Measurements from ENCODE around the gene DENND2C. TPM values are rescaled to one million over a fixed set of nuclear protein-coding genes. Genes with fewer than 3 reads are reported as not detected.

DENND2C gene
- total and polyA plus RNA-seq, 4 donors: 1.3 to 5.6 (median 3.4) TPM

GRCh38 chr1:114561333-114561732, 108.5 kb downstream of the DENND2C start:
- no peak overlapping the region for H3K27ac ChIP-seq (ENCODE audit: low read depth in 1 of 2, low read length in 2 of 2)

DNA sequence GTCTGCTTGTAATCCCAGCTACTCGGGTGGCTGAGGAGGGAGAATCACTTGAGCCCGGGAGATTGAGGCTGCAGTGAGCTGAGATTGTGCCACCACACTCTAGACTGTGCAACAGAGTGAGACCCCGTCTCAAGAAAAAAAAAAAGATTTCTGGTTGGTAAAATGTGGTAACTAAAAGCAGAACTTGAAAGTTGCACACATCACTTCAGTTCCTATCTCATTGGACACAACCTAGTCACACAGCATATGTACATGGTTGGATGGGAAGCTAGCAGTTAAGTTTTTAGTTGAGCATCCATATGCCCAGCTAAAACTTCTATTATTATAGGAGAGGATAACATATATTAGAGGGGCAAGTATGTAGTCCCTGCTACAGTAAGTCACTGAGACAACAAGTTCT, 110.5 kb downstream of the DENND2C start:
- 89% methylated on average over 3 of the region's 3 CpGs for WGBS
- no peak for TF ChIP-seq CTCF (IDR thresholded peaks at IDR 0.05; ENCODE audit: low read depth, low read length, missing input control)
- TF ChIP-seq NR2F2 (IDR thresholded peaks at IDR 0.05): no peak
- no peak for TF ChIP-seq HNF4G (IDR thresholded peaks at IDR 0.05)
- no peak for TF ChIP-seq JUND (IDR thresholded peaks at IDR 0.05)
- no peak for TF ChIP-seq FOXA2 (IDR thresholded peaks at IDR 0.05)
- TF ChIP-seq FOXA1 (IDR thresholded peaks at IDR 0.05): no peak
- TF ChIP-seq, protein P1, sequence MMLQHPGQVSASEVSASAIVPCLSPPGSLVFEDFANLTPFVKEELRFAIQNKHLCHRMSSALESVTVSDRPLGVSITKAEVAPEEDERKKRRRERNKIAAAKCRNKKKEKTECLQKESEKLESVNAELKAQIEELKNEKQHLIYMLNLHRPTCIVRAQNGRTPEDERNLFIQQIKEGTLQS (IDR thresholded peaks at IDR 0.05): no peak
- TF ChIP-seq GABPA (IDR thresholded peaks at IDR 0.05 in 1 of 2, conservative IDR thresholded peaks at IDR 0.05 in 1 of 2): no peak
- TF ChIP-seq ZBTB33 (IDR thresholded peaks at IDR 0.05): no peak
- TF ChIP-seq, protein P2, sequence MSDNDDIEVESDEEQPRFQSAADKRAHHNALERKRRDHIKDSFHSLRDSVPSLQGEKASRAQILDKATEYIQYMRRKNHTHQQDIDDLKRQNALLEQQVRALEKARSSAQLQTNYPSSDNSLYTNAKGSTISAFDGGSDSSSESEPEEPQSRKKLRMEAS (IDR thresholded peaks at IDR 0.05): no peak
- no peak for TF ChIP-seq RAD21 (IDR thresholded peaks at IDR 0.05)
- no peak for TF ChIP-seq YY1 (IDR thresholded peaks at IDR 0.05)
- TF ChIP-seq SP1 (IDR thresholded peaks at IDR 0.05): no peak

More at GRCh38 chr1:114561333-114561732, 108.5 kb downstream of the DENND2C start:
- no peaks in the 10 kb centered on the region for H3K27me3 ChIP-seq (ENCODE audit: control insufficient read depth in 4 of 4, insufficient read depth in 4 of 4, low read length in 3 of 4)
- no peak for DNase-seq (ENCODE audit: low spot score)
- H3K9ac ChIP-seq (ENCODE audit: low read depth in 1 of 2, low read length in 2 of 2): no peak overlapping the region
- peaks cover 0 to 1% (median 0%) of the 10 kb centered on the region in 4 donors for H3K4me1 ChIP-seq (ENCODE audit: control insufficient read depth in 4 of 4, insufficient read depth in 4 of 4, low read length in 3 of 4)
- 94% methylated on average over 1 of the region's 1 CpG for WGBS
- peaks cover 0 to 11% (median 8%) of the 10 kb centered on the region in 4 donors for H3K36me3 ChIP-seq (ENCODE audit: control insufficient read depth in 4 of 4, insufficient read depth in 3 of 4, low read depth in 1 of 4, low read length in 3 of 4)
- H3K9me3 ChIP-seq (ENCODE audit: control insufficient read depth in 4 of 4, low read length in 3 of 4): no peaks in the 10 kb centered on the region
- no peak overlapping the region for H3K4me3 ChIP-seq (ENCODE audit: low read depth in 1 of 3, low read length in 3 of 3)
- TF ChIP-seq NR2F2 (IDR thresholded peaks at IDR 0.05) (no peak), FOXA1 (IDR thresholded peaks at IDR 0.05) (no peak), HNF4G (IDR thresholded peaks at IDR 0.05) (no peak), SP1 (IDR thresholded peaks at IDR 0.05) (no peak), YY1 (IDR thresholded peaks at IDR 0.05) (no peak), FOXA2 (IDR thresholded peaks at IDR 0.05) (no peak), ZBTB33 (IDR thresholded peaks at IDR 0.05) (no peak), HNF4A (conservative IDR thresholded peaks at IDR 0.05) (no peak), RXRA (IDR thresholded peaks at IDR 0.05) (no peak), RAD21 (IDR thresholded peaks at IDR 0.05) (no peak), JUND (IDR thresholded peaks at IDR 0.05) (no peak), EGR1 (IDR thresholded peaks at IDR 0.05; ENCODE audit: low read depth in 2 of 2) (no peak), TAF1 (conservative IDR thresholded peaks at IDR 0.05) (no peak)
- TF ChIP-seq, protein P1 (IDR thresholded peaks at IDR 0.05): no peak
- TF ChIP-seq, protein P3, sequence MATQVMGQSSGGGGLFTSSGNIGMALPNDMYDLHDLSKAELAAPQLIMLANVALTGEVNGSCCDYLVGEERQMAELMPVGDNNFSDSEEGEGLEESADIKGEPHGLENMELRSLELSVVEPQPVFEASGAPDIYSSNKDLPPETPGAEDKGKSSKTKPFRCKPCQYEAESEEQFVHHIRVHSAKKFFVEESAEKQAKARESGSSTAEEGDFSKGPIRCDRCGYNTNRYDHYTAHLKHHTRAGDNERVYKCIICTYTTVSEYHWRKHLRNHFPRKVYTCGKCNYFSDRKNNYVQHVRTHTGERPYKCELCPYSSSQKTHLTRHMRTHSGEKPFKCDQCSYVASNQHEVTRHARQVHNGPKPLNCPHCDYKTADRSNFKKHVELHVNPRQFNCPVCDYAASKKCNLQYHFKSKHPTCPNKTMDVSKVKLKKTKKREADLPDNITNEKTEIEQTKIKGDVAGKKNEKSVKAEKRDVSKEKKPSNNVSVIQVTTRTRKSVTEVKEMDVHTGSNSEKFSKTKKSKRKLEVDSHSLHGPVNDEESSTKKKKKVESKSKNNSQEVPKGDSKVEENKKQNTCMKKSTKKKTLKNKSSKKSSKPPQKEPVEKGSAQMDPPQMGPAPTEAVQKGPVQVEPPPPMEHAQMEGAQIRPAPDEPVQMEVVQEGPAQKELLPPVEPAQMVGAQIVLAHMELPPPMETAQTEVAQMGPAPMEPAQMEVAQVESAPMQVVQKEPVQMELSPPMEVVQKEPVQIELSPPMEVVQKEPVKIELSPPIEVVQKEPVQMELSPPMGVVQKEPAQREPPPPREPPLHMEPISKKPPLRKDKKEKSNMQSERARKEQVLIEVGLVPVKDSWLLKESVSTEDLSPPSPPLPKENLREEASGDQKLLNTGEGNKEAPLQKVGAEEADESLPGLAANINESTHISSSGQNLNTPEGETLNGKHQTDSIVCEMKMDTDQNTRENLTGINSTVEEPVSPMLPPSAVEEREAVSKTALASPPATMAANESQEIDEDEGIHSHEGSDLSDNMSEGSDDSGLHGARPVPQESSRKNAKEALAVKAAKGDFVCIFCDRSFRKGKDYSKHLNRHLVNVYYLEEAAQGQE (IDR thresholded peaks at IDR 0.05): no peak
- TF ChIP-seq, protein P2 (IDR thresholded peaks at IDR 0.05): no peak

More for the DNA sequence above, 110.5 kb downstream of the DENND2C start:
- Histone ChIP-seq H3K27me3 (ENCODE audit: control insufficient read depth in 4 of 4, insufficient read depth in 4 of 4, low read length in 3 of 4) (no peaks in the 10 kb centered on the region), H3K27ac (ENCODE audit: low read depth in 1 of 2, low read length in 2 of 2) (no peak overlapping the region), H3K4me3 (ENCODE audit: low read depth in 1 of 3, low read length in 3 of 3) (no peak overlapping the region), H3K9me3 (ENCODE audit: control insufficient read depth in 4 of 4, low read length in 3 of 4) (no peaks in the 10 kb centered on the region), H3K36me3 (ENCODE audit: control insufficient read depth in 4 of 4, insufficient read depth in 3 of 4, low read depth in 1 of 4, low read length in 3 of 4) (no peaks in the 10 kb centered on the region), H3K4me1 (ENCODE audit: control insufficient read depth in 4 of 4, insufficient read depth in 4 of 4, low read length in 3 of 4) (peaks cover 0 to 1% (median 0%) of the 10 kb centered on the region in 4 donors), H3K9ac (ENCODE audit: low read depth in 1 of 2, low read length in 2 of 2) (no peak overlapping the region)
- no peak for DNase-seq (ENCODE audit: low spot score)

All from liver (tissue), 9 donors.